Cardiac septum (tissue), 1 donor: ENCODE measurements around the gene ZNF618. TPM values are rescaled to one million over a fixed set of nuclear protein-coding genes. Genes with fewer than 3 reads are reported as not detected.

ENCODE experiments used
- DNase-seq: peaks from one replicate; pipeline ENCODE4 v3.0.0-alpha.2; 2020; ENCODE audit warnings: low spot score
- intact Hi-C: fragments of 100-400 bp; cut with DNase I; formaldehyde crosslinking; loops from one replicate; pipeline ENCODE4 v1.14.0; 2022
- total RNA-seq: library from RNA; stranded (reverse); fragmentation: NEBNext Ultra II Directional; extraction: Animal tissue kit (Norgen Biotek cat#: 25700); gene quantifications from one replicate; pipeline ENCODE4 v1.2.1, GENCODE V29; 2021
- donor health status: DM: no; HTN: no; CAD: no.

ZNF618 gene
- total RNA-seq, 1 donor from 2014 or later, result 1.7 TPM

DNA sequence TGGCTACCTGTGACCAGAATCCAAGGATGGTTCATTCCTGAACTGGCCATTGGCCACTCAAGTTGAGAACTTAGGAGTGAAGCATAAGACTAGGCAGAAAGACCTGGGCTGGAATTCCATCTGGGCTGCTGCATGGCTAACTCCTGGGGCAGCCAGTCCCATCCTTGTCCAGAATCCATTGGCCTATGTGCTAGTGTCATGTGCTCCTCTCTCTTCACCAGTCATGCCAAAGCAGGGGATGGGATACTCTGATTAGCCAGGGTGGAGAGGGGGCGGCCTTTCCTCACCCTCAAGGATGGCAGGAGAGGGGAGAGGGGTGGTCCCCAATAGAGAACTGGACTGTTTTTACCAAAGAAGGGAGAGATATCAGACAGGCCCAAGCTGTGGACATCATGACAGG is 93.2 kb downstream of the ZNF618 start:
- intact Hi-C loops, result loop anchor here (10.0 kb wide), 1 partner anchor 165 kb away; no protein-coding TSS in a partner anchor
- DNase-seq, result no peak

DNA sequence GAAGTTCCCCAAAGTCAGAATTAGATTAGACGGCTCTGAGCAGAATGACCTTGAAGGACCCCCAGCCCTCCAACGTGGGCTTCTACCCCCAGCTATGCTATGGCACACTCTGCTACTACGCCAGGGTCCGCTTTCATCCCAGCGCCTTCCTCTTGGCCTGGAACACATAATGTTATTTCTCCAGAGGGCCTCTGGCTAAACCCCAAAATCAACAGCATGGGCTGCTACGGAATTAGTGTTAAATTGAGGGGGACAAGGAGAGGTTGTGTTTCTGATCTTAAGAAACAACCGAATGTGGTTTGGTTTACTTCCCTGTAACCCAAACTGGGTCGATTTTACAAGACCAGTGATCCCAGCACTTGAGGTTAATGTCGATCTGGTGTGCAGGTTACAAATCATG is 97.1 kb downstream of the ZNF618 start:
- DNase-seq, result no peak

GRCh38 chr9:113973963-113974413 is 97.9 kb downstream of the ZNF618 start:
- no peak for DNase-seq
- intact Hi-C loops, result no loop called here

More for the DNA sequence above, 97.1 kb downstream of the ZNF618 start:
- intact Hi-C loops, result no loop called here

GRCh38 chr9:113976915-113977314 is 100.8 kb downstream of the ZNF618 start:
- intact Hi-C loops, result no loop called here
- no peak for DNase-seq

DNA sequence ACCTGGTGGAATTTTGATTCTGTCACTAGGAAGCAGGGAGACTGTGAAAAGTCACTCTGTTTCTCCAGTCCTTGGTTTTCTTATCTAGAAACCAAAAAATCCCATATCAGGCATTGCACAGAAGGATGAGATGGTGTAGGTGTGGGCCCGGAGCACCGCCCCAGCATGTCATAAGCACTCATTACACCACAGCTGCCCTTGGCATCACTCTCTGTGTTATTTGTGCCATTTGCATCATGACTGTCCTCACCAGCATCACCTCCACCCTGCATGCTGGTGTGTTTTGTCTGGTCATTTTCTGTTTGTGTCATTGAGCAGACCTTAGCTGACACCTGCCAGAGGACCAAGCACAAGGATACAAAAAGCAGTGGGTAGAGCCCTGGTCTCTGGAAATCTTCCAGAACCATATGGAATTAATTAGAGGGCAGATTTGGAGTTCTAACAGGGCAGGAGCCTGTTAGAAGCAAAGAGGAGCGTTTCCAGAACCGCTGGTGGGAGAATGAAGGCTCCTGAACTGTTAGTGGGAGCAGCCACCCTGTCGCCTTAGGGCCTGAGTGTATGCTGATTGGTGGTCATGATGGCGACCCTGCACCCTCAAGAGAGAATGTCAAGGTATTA is 102.7 kb downstream of the ZNF618 start:
- intact Hi-C loops, result no loop called here

DNA sequence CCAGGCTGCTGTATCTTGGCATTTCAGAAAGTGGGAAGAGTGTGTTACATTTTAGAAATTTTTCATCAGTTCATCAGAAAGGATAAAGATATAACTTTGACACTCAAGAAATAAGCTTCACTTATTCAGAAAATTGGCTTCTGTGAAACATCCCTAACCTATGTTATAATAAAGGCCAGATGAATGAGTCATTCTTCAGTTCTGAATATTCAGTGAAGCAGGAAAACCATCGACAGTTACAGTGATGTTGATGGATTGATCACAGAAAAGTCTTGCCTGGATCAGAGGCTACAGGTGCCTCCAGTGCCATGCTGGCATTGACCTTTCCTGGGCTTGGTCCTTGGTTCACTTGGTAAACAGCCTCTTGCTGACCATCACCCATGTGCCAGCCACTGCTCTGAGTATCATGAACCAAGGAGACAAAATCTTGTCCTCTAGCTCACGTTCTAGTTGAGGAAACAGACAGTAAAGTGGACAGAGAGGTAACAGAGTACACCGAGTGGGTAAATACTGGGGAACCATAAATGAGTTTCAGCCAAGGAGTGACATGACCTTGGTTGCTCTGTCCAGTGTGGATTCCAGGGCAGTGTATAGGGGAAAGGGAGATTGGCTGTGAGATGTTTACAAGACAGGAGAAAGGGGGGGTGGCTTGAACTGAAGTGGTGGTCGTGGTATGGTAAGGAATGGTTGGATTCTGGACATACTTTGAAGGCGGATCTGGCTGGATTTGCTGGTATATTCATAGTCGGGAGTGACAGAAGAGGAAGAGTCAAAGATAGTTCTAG is 103.4 kb downstream of the ZNF618 start:
- intact Hi-C loops, result no loop called here

More for the DNA sequence above, 102.7 kb downstream of the ZNF618 start:
- no peak for DNase-seq

GRCh38 chr9:113984639-113985380 is 108.7 kb downstream of the ZNF618 start:
- intact Hi-C loops, result no loop called here
- no peak for DNase-seq

More for the DNA sequence above, 103.4 kb downstream of the ZNF618 start:
- DNase-seq, result no peak

DNA sequence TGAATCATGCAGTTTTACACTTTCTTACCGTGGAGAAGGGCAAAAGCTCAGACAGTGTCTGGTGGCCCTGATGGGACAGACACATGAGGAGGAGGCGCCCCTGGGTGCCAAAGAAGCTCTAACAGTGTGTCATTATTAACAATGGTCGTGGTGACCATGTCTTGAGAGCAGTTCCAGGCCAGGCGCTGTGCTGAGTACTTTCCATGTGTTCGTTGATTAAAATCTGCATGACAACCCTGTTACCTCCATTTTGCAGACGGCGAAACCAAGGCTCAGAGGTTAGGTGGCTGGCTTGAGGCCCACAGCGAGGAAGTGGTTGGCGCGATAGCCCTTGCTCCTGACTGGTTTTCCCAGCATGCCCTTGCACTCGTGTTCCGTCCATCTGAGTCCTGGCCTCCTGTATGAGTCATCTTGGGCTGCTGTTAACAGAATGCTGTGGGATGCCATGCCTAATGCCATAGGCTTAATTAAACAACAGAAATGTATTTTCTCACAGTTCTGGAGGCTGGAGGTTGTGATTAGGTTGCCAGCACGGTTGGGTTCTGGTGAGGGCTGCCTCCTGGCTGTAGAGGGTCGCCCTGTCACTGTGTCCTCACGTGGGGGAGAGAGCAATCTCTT is 110.0 kb downstream of the ZNF618 start:
- DNase-seq, result no peak
- intact Hi-C loops, result no loop called here

GRCh38 chr9:113986931-113987330 is 110.8 kb downstream of the ZNF618 start:
- no peak for DNase-seq
- intact Hi-C loops, result no loop called here

DNA sequence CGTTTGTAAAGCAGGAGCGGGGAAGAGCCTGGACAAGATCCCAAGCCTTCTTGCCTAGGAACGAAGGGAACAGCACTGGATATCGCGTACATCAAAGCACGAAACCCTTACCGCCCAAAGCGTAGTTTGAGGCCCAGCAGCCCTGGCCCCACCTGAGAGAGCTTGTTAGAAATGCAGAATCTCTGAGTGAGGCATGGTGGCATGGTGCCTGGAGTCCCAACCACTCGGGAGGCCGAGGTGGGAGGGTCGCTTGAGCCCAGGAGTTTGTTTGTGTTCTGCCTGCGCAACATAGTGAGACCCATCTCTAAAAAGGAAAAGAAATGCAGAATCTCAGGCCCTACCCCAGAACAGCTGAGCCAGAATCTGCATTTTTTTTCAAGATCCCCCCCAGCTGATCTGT is 111.4 kb downstream of the ZNF618 start:
- intact Hi-C loops, result no loop called here
- no peak for DNase-seq

GRCh38 chr9:113988385-113989016 is 112.4 kb downstream of the ZNF618 start:
- no peak for DNase-seq
- intact Hi-C loops, result no loop called here

- DNase-seq, result peak; percentile 73
- intact Hi-C loops, result no loop called here
These were observed 113.1 kb downstream of the ZNF618 start for GRCh38 chr9:113989017-113989713.

DNA sequence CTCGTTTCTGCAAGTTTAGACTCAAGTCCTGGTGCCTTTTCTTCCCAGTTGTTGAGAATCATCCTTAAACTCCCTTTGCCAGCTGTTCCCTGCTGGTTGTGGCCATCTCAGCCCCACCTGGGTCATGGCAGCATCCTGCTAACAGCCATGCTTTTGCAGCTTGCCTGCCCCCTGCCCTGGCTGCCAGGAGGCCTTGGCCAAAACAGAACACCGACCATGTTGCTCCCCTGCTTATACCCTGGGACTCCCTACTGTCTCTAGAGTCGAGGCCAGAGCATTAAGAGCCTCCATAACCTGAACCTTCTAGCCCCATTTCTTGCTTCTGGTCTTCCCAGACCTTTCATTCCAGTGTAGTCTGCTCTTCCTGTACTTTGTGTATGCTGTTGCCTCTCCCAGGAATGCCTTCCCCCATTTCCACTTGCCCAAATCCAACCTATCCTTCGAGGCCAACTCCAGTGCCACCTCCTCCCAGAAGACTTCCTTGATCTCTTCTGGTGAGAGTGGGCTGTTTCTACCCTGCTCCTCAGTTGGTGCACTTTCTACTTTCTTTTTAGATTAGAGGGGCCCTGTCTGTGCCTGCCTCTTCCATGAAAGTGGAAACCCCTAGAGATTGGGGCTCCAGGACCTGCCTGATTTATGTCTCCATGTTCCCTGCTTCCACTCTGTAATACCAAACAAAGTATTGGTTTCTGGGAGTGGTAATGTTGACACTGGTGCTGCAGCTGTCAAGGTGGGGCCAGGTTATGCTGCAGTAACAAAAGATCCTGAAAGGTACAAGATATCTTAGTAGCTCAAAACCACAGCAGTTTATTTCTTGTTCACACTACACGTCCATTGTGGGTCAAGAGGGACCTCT is 113.8 kb downstream of the ZNF618 start:
- intact Hi-C loops, result loop anchor here (5.0 kb wide), 1 partner anchor 132 kb away; no protein-coding TSS in a partner anchor
- DNase-seq, result peak; percentile 66

DNA sequence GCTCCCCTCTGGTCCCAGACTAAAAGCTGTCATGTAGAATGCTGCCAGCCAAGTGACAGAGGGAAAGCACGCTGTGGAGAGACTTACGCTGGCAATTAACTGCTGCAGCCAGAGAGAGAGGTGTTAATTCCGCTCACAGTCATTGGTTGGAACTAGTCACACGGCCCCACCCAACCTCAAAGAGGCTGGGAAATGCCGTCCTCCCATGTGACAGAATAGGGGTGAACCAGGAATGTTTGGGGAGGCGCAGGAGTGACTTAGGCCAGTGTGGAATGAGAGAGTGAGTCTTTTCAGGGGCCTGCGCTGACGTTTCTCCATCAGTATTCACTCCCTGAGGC is 114.4 kb downstream of the ZNF618 start:
- intact Hi-C loops, result loop anchor here (5.0 kb wide), 1 partner anchor 132 kb away; no protein-coding TSS in a partner anchor

DNA sequence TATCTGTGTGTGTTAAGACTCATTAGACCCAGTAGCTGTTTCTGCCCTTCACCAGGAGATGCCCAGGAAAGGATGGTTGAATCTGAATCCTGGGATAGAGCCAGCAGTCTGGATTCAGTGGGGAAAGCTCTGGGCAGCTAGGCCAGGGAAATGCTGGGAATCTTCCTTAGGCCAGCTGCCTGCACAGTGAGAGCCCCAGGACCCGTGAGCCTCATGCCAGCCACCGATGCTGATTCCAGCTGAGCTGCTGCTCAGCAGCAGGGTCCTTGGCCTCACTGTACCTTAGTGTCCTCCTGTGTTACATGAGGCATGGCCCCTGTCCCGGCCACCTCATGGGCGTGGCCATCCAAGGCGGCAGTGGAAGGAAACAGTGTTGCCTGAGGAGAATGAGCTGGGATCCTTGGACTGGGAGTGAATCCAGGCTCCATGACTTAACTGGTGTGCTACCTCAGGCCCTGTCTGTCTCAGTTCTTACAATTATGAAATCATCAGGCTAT is 114.9 kb downstream of the ZNF618 start:
- DNase-seq, result peak; percentile 47
- intact Hi-C loops, result loop anchor here (5.0 kb wide), 1 partner anchor 131 kb away; no protein-coding TSS in a partner anchor

More for the DNA sequence above, 114.4 kb downstream of the ZNF618 start:
- peak; percentile 61 for DNase-seq

DNA sequence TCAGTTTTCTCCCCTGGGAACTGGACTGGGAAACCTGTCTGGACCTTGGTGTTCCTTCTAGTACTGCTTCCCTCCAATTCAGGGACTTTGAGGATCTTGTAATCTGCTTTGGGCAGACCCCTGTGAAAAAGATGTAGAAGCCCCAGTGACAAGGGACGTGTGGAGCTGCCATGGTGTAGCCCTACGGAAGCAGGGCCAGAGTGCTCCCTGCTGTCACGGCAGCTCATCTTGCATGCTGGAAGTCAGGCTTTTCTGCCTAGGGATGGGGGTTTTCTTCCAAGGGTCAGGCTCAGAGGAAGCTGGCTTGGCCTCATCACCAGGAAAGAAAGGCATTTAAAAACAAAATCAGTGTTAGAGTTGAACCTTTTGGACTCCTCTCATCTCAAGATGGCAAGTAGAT is 115.6 kb downstream of the ZNF618 start:
- no peak for DNase-seq
- intact Hi-C loops, result loop anchor here (5.0 kb wide), 1 partner anchor 131 kb away; no protein-coding TSS in a partner anchor

GRCh38 chr9:113992276-113992951 is 116.3 kb downstream of the ZNF618 start:
- intact Hi-C loops, result loop anchor here (5.0 kb wide), 1 partner anchor 130 kb away; no protein-coding TSS in a partner anchor

More at GRCh38 chr9:113992276-113992951, 116.3 kb downstream of the ZNF618 start:
- peak; percentile 89 for DNase-seq
